ENCODE data around the gene GMDS.

Gene GMDS

DNA sequence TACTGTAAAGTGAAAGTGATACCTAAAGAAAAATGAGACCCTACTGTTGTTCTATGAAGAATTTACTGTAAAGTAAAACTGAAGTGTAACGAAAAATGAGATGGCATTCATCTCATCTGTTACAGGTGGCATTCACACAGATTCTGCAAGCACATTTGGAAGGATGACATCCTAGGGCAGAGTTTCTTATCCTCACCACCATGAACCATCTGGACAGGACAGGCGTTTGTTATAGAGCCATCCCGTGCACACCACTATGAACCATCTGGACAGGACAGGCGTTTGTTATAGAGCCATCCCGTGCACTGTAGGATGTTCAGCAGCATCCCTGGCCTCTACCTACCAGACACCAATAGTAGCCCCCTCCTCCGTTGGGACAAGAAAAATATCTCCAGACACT, 294.8 kb downstream of the GMDS start:
- no peak for TF ChIP-seq OSR1 (CRISPR knock-in tag; IDR thresholded peaks at IDR 0.05)
- TF ChIP-seq ARNTL (CRISPR knock-in tag; IDR thresholded peaks at IDR 0.05; ENCODE audit: borderline replicate concordance, low read depth), result no peak
- no peak for TF ChIP-seq ISL1 (CRISPR knock-in tag; IDR thresholded peaks at IDR 0.05)
- TF ChIP-seq ZC3H10 (CRISPR knock-in tag; IDR thresholded peaks at IDR 0.05), result no peak
- ATAC-seq, result no peak

DNA sequence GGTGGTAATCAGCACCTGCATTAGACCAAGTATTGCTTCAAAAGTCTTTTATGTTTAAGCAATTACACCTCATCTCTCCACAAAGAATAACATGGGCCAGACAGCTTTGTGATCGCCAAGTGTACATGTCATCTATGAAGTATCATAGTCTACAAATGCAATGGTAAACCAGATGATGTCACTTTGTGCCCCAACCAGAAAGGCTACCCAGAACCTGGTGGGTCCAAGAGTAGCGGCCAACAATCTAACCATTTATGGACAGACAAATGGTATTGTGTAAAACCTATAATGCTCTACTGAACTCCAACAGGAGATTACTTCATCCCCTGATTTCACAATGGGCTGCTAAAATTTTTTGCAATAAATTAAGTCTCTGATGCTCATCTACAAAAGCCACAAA, 295.9 kb downstream of the GMDS start:
- TF ChIP-seq, protein P1, sequence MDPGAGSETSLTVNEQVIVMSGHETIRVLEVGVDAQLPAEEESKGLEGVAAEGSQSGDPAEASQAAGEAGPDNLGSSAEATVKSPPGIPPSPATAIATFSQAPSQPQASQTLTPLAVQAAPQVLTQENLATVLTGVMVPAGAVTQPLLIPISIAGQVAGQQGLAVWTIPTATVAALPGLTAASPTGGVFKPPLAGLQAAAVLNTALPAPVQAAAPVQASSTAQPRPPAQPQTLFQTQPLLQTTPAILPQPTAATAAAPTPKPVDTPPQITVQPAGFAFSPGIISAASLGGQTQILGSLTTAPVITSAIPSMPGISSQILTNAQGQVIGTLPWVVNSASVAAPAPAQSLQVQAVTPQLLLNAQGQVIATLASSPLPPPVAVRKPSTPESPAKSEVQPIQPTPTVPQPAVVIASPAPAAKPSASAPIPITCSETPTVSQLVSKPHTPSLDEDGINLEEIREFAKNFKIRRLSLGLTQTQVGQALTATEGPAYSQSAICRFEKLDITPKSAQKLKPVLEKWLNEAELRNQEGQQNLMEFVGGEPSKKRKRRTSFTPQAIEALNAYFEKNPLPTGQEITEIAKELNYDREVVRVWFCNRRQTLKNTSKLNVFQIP (CRISPR knock-in tag; IDR thresholded peaks at IDR 0.05; ENCODE audit: borderline replicate concordance, low read depth), result no peak
- TF ChIP-seq ZFP30 (CRISPR knock-in tag; IDR thresholded peaks at IDR 0.05) (no peak), ZNF8 (CRISPR knock-in tag; IDR thresholded peaks at IDR 0.05) (no peak)
- ATAC-seq, result no peak

DNA sequence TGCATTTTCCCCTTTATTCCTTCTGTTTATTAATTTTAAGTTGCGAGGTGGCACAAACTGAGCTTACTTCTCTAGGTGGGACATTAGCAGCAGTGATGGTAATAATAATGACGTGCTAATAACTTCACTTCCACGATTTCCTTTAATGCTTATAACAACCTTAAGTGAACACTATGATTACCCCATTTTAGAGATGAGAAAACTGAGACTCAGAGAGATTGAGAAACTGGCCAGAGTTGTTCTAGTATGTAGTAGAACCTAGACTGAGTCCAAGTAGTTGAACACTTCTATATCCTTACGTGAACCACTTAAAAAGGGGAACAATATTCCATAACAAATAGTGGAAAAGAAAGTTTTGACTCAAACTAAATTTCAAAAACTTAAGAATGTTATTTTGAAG, 297.5 kb downstream of the GMDS start:
- TF ChIP-seq, protein P2, sequence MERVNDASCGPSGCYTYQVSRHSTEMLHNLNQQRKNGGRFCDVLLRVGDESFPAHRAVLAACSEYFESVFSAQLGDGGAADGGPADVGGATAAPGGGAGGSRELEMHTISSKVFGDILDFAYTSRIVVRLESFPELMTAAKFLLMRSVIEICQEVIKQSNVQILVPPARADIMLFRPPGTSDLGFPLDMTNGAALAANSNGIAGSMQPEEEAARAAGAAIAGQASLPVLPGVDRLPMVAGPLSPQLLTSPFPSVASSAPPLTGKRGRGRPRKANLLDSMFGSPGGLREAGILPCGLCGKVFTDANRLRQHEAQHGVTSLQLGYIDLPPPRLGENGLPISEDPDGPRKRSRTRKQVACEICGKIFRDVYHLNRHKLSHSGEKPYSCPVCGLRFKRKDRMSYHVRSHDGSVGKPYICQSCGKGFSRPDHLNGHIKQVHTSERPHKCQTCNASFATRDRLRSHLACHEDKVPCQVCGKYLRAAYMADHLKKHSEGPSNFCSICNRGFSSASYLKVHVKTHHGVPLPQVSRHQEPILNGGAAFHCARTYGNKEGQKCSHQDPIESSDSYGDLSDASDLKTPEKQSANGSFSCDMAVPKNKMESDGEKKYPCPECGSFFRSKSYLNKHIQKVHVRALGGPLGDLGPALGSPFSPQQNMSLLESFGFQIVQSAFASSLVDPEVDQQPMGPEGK (CRISPR knock-in tag; IDR thresholded peaks at IDR 0.05; ENCODE audit: borderline replicate concordance), result no peak
- ATAC-seq, result no peak

DNA sequence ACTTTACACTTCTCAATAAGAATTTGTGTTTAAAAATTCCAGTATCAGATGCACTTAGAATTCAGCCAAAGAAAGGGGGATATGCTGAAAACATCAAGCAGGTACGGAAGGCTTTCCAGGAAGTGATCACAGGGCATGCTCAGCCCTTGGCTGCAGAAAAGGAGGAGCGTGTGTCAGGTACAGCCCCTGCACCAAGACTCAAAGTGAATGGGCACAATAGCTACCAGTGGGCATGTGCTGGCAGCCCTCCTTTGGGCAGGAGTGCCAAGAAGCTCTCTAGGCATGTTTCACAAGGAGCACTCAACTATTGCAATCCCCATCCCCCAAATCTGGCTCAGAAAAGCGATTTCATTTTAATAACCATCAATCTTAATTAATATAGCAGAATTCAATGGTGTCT, 298.8 kb downstream of the GMDS start:
- no peak for ATAC-seq
- TF ChIP-seq CSDC2 (CRISPR knock-in tag; IDR thresholded peaks at IDR 0.05) (no peak), ARNTL (CRISPR knock-in tag; IDR thresholded peaks at IDR 0.05; ENCODE audit: borderline replicate concordance, low read depth) (no peak)

DNA sequence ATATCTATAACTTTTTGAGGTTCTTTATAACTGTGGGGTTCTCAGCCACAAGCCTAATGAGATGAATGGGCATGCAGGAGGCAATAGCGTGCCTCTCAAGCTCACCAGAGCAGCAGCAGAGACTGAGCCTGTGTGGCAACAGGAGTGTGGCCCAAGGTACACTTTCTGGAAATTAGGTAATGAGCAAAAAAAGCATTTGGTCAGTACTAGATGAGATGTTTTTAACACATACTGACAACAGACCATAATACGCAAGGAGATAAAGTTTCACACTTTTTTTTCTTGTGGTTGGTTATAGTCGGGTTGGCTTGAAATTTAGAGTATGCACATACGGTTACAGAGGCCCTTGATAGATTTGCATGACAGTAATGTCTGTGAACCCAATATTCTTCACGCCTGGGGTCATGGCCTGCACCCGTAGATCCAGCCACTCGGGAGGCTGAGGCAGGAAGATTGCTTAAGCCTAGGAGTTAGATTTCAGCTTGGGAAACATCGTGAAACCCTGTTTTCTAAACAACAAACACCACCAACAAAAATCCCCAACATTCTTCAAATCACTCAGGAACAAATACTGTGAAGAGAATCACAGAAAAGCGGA, 300.1 kb downstream of the GMDS start:
- no peak for ATAC-seq

DNA sequence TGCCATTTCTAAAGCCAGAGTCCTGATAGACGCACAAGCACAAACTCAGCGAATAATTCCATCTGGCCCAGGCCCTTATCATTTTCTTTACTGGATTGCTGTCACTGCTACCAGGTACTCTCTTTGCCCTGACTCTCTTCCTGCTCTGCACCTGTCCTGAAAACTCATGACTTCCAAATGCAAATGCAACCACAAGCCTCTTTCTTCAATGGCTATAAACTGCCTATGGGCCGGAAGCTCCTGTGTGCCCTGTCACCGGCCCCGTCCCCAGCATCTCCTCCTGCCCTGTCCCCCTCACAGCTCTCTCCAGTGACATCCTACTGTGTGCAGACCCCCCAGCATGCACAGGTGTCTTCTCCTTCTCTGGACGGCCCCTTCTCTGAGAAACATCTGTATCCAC, 302.6 kb downstream of the GMDS start:
- ATAC-seq, result no peak
- TF ChIP-seq ZNF8 (CRISPR knock-in tag; IDR thresholded peaks at IDR 0.05) (no peak), GLIS3 (CRISPR knock-in tag; IDR thresholded peaks at IDR 0.05) (no peak), TCF4 (CRISPR knock-in tag; IDR thresholded peaks at IDR 0.05; ENCODE audit: borderline replicate concordance) (no peak), ZNF70 (CRISPR knock-in tag; IDR thresholded peaks at IDR 0.05) (no peak), BACH2 (CRISPR knock-in tag; IDR thresholded peaks at IDR 0.05; ENCODE audit: borderline replicate concordance) (no peak), ZC3H10 (CRISPR knock-in tag; IDR thresholded peaks at IDR 0.05) (no peak), ESRRG (CRISPR knock-in tag; IDR thresholded peaks at IDR 0.05) (no peak), ZNF565 (CRISPR knock-in tag; conservative IDR thresholded peaks at IDR 0.05; ENCODE audit: low read depth) (no peak), ZFP3 (CRISPR knock-in tag; IDR thresholded peaks at IDR 0.05) (no peak), CSDC2 (CRISPR knock-in tag; IDR thresholded peaks at IDR 0.05) (no peak), PPARA (CRISPR knock-in tag; IDR thresholded peaks at IDR 0.05; ENCODE audit: borderline replicate concordance) (no peak), ISL1 (CRISPR knock-in tag; IDR thresholded peaks at IDR 0.05) (no peak)
- TF ChIP-seq, protein P3, sequence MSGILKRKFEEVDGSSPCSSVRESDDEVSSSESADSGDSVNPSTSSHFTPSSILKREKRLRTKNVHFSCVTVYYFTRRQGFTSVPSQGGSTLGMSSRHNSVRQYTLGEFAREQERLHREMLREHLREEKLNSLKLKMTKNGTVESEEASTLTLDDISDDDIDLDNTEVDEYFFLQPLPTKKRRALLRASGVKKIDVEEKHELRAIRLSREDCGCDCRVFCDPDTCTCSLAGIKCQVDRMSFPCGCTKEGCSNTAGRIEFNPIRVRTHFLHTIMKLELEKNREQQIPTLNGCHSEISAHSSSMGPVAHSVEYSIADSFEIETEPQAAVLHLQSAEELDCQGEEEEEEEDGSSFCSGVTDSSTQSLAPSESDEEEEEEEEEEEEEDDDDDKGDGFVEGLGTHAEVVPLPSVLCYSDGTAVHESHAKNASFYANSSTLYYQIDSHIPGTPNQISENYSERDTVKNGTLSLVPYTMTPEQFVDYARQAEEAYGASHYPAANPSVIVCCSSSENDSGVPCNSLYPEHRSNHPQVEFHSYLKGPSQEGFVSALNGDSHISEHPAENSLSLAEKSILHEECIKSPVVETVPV (CRISPR knock-in tag; IDR thresholded peaks at IDR 0.05), result no peak
- TF ChIP-seq, protein P2 (CRISPR knock-in tag; IDR thresholded peaks at IDR 0.05; ENCODE audit: borderline replicate concordance), result no peak
- TF ChIP-seq, protein P4, sequence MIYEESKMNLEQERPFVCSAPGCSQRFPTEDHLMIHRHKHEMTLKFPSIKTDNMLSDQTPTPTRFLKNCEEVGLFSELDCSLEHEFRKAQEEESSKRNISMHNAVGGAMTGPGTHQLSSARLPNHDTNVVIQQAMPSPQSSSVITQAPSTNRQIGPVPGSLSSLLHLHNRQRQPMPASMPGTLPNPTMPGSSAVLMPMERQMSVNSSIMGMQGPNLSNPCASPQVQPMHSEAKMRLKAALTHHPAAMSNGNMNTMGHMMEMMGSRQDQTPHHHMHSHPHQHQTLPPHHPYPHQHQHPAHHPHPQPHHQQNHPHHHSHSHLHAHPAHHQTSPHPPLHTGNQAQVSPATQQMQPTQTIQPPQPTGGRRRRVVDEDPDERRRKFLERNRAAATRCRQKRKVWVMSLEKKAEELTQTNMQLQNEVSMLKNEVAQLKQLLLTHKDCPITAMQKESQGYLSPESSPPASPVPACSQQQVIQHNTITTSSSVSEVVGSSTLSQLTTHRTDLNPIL (CRISPR knock-in tag; IDR thresholded peaks at IDR 0.05; ENCODE audit: low read depth), result no peak

More for the DNA sequence above, 300.1 kb downstream of the GMDS start:
- TF ChIP-seq RARB (CRISPR knock-in tag; IDR thresholded peaks at IDR 0.05), result no peak
- TF ChIP-seq ZFP30 (CRISPR knock-in tag; IDR thresholded peaks at IDR 0.05), result no peak
- TF ChIP-seq, protein P2 (CRISPR knock-in tag; IDR thresholded peaks at IDR 0.05; ENCODE audit: borderline replicate concordance), result no peak
- no peak for TF ChIP-seq GLIS3 (CRISPR knock-in tag; IDR thresholded peaks at IDR 0.05)

Measured in SK-N-SH treated with all-trans-retinoic acid at 6 μM for 48 hours (cell line).